CD4-positive, alpha-beta memory T cell (primary cell): ENCODE measurements around the gene CD80. TPM values are rescaled to one million over a fixed set of nuclear protein-coding genes. Genes with fewer than 3 reads are reported as not detected.
A peak's percentile ranks its signal among the peaks of the same experiment; 100 is the strongest.
"Not testable (repeated sequence)": the region's sequence is repeated elsewhere in the genome, so short reads cannot be mapped to it uniquely, and the experiment has no call there.

Source experiments
- CTCF ChIA-PET: fragments of 350-600 bp; sonication (Branson Sonifier 250); formaldehyde crosslinking; loops from one replicate; lab custom pipeline; 2021; ENCODE audit warnings: inconsistent platforms; ENCODE audit not compliant: partially characterized antibody; lab: Charles Lee
- POLR2A ChIA-PET: fragments of 350-600 bp; sonication (Branson Sonifier 250); formaldehyde crosslinking; loops from one replicate; lab custom pipeline; 2021; ENCODE audit not compliant: partially characterized antibody; lab: Charles Lee
- DNase-seq, 5 donors: peaks; one replicate each; pipeline versions ENCODE4 v3.0.0 to v3.0.0-alpha.2; 2020 to 2022; ENCODE audit warnings: mixed read lengths in 1 of 5
- H3K27ac ChIP-seq: one replicate; pipeline ENCODE4 v1.7.0; 2013; ENCODE audit warnings: low read depth, low read length
- H3K27me3 ChIP-seq: 2 replicates; pipeline ENCODE4 v1.7.0; 2013; ENCODE audit warnings: mild to moderate bottlenecking, low read length, moderate library complexity; ENCODE audit not compliant: insufficient read depth
- H3K36me3 ChIP-seq: 2 replicates; pipeline ENCODE4 v1.7.0; 2013; ENCODE audit warnings: mild to moderate bottlenecking, low read length, moderate library complexity; ENCODE audit not compliant: insufficient read depth
- H3K4me1 ChIP-seq: 2 replicates; pipeline ENCODE4 v1.7.0; 2013; ENCODE audit warnings: mild to moderate bottlenecking, low read length, moderate library complexity; ENCODE audit not compliant: insufficient read depth
- H3K4me3 ChIP-seq, 2 donors: one replicate each; pipeline ENCODE4 v1.7.0; 2013; ENCODE audit warnings: low read length in 2 of 2, mild to moderate bottlenecking in 1 of 2
- H3K9me3 ChIP-seq, 2 donors: one replicate each; pipeline ENCODE4 v1.7.0; 2013; ENCODE audit warnings: low read length in 2 of 2, control low read depth in 1 of 2; ENCODE audit not compliant: control insufficient read depth in 1 of 2
- H3K27ac Mint-ChIP-seq, 7 donors: one replicate each; pipeline ENCODE4 v1.8.0; 2020 to 2021; ENCODE audit warnings: mixed read lengths in 7 of 7, mild to moderate bottlenecking in 6 of 7, inconsistent platforms in 3 of 7, moderate library complexity in 3 of 7
- H3K27me3 Mint-ChIP-seq, 2 donors: one replicate each; pipeline ENCODE4 v1.8.0; 2020 to 2021; ENCODE audit warnings: mixed read lengths in 2 of 2
- H3K36me3 Mint-ChIP-seq, 2 donors: one replicate each; pipeline ENCODE4 v1.8.0; 2020 to 2021; ENCODE audit warnings: mixed read lengths in 2 of 2, inconsistent platforms in 1 of 2, mild to moderate bottlenecking in 1 of 2
- H3K4me1 Mint-ChIP-seq, 4 donors: one replicate each; pipeline ENCODE4 v1.8.0; 2020 to 2021; ENCODE audit warnings: mixed read lengths in 4 of 4, mild to moderate bottlenecking in 1 of 4
- H3K4me3 Mint-ChIP-seq, 8 donors: one replicate each; pipeline ENCODE4 v1.8.0; 2020 to 2021; ENCODE audit warnings: mixed read lengths in 8 of 8, mild to moderate bottlenecking in 7 of 8, moderate library complexity in 6 of 8, inconsistent platforms in 3 of 8
- H3K9me3 Mint-ChIP-seq, 8 donors: one replicate each; pipeline ENCODE4 v1.8.0; 2020 to 2021; ENCODE audit warnings: mixed read lengths in 8 of 8, mild to moderate bottlenecking in 5 of 8, inconsistent platforms in 3 of 8, moderate library complexity in 1 of 8
- intact Hi-C: fragments of 100-400 bp; cut with micrococcal nuclease; formaldehyde crosslinking; loops from one replicate; pipeline ENCODE4 v1.15.1; 2023
- polyA plus RNA-seq, 2 donors: library from polyadenylated mRNA; unstranded; fragments of 300-500 nt; fragmentation: Illumina TruSeq; gene quantifications; one replicate each; pipeline ENCODE4 v1.2.3, GENCODE V29; 2021
- total RNA-seq, 2 experiments: library from RNA; stranded (reverse); gene quantifications; one replicate each; pipeline ENCODE4 v1.2.3, GENCODE V29; 2021

Gene CD80
- total and polyA plus RNA-seq, 4 experiments from 2014 or later: 0.42 to 1.6 (median 0.44) TPM; not detected in 1

GRCh38 chr3:119563334-119563733 lies 3.9 kb upstream of the CD80 start:
- DNase-seq, intact Hi-C loops, H3K9me3 ChIP-seq, H3K36me3 Mint-ChIP-seq, H3K27ac Mint-ChIP-seq, POLR2A ChIA-PET, H3K27me3 Mint-ChIP-seq, H3K4me3 Mint-ChIP-seq, H3K27ac ChIP-seq, H3K27me3 ChIP-seq, H3K36me3 ChIP-seq, H3K4me3 ChIP-seq, CTCF ChIA-PET, H3K9me3 Mint-ChIP-seq: not testable (repeated sequence)
- peaks cover 20% of the 10 kb centered on the region for H3K4me1 ChIP-seq
- peaks cover 9 to 19% (median 14%) of the 10 kb centered on the region in 4 donors for H3K4me1 Mint-ChIP-seq

- CTCF ChIA-PET: no interaction called here
- peak overlapping the region; percentile 58 for H3K27ac ChIP-seq
- DNase-seq: peak; percentile 54 to 84 (median 58)
- no peaks in the 10 kb centered on the region for H3K36me3 ChIP-seq
- H3K36me3 Mint-ChIP-seq: no peaks in the 10 kb centered on the region
- POLR2A ChIA-PET: no interaction called here
- peak overlapping the region; percentile 26 to 98 (median 93) for H3K27ac Mint-ChIP-seq
- H3K4me3 ChIP-seq: no peak overlapping the region
- no peaks in the 10 kb centered on the region for H3K9me3 ChIP-seq
- no peaks in the 10 kb centered on the region for H3K27me3 ChIP-seq
- peaks cover 22% of the 10 kb centered on the region for H3K4me1 ChIP-seq
- no peaks in the 10 kb centered on the region for H3K27me3 Mint-ChIP-seq
- H3K9me3 Mint-ChIP-seq: no peaks in the 10 kb centered on the region
- intact Hi-C loops: no loop called here
- peak overlapping the region in 4 of 8 donors; percentile 39 to 62 (median 45) for H3K4me3 Mint-ChIP-seq
- peaks cover 14 to 23% (median 18%) of the 10 kb centered on the region in 4 donors for H3K4me1 Mint-ChIP-seq
These were observed 3.0 kb upstream of the CD80 start for GRCh38 chr3:119562307-119562961.

DNA sequence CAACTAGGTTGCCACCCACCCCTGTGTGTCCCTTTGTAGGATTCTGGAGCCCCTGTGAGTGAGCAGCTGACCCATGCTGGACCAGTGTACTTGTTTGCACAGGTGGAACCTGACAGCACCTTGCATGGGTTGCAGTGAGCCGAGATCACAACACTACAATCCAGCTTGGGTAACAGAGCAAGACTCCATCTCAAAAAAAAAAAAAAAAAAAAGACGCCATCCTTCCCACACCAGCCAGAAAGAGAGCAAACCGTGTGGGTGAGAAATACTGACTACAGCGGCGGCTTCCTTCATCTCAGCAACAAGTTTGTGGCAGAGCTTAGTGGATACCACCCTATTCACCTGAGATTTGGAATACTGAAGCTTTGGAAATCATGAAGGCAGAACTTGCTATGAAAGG lies 746 bp upstream of the CD80 start:
- Histone ChIP-seq H3K4me1 (peaks cover 25% of the 10 kb centered on the region), H3K27ac (no peak overlapping the region), H3K36me3 (no peaks in the 10 kb centered on the region), H3K27me3 (no peaks in the 10 kb centered on the region), H3K4me3 (no peak overlapping the region), H3K9me3 (no peaks in the 10 kb centered on the region)
- CTCF ChIA-PET: interaction anchor here (0.7 to 1.5 kb wide), 4 partner anchors 14 to 1137 kb away, joined by 3 to 8 read pairs (median 4); no protein-coding TSS in a partner anchor
- intact Hi-C loops: no loop called here
- Mint-ChIP-seq H3K27me3 (no peaks in the 10 kb centered on the region), H3K36me3 (no peaks in the 10 kb centered on the region), H3K4me1 (peaks cover 16 to 29% (median 21%) of the 10 kb centered on the region in 4 donors), H3K9me3 (no peaks in the 10 kb centered on the region), H3K27ac (peak overlapping the region in 2 of 7 donors; percentile 22 to 46), H3K4me3 (peak overlapping the region in 1 of 8 donors; percentile 3)
- no peak for DNase-seq
- POLR2A ChIA-PET: no interaction called here

GRCh38 chr3:119558626-119559317 lies 642 bp downstream of the CD80 start:
- no peaks in the 10 kb centered on the region for H3K9me3 Mint-ChIP-seq
- no peak for DNase-seq
- peak overlapping the region in 3 of 7 donors; percentile 9 to 62 (median 44) for H3K27ac Mint-ChIP-seq
- H3K4me3 Mint-ChIP-seq: peak overlapping the region in 5 of 8 donors; percentile 33 to 61 (median 57)
- Histone ChIP-seq H3K4me3 (peak overlapping the region in 1 of 2 donors; percentile 31), H3K27ac (peak overlapping the region; percentile 16), H3K9me3 (no peaks in the 10 kb centered on the region), H3K4me1 (peaks cover 25% of the 10 kb centered on the region), H3K27me3 (no peaks in the 10 kb centered on the region), H3K36me3 (no peaks in the 10 kb centered on the region)
- intact Hi-C loops: loop anchor here (2.0 kb wide), 1 partner anchor 674 kb away; no protein-coding TSS in a partner anchor
- H3K36me3 Mint-ChIP-seq: no peaks in the 10 kb centered on the region
- peaks cover 16 to 29% (median 21%) of the 10 kb centered on the region in 4 donors for H3K4me1 Mint-ChIP-seq
- no peaks in the 10 kb centered on the region for H3K27me3 Mint-ChIP-seq
- ChIA-PET POLR2A (interaction anchor here (1.0 kb wide), 1 partner anchor 23 kb away, joined by 3 read pairs; no protein-coding TSS in a partner anchor), CTCF (interaction anchor here (0.7 to 1.5 kb wide), 4 partner anchors 16 to 193 kb away, joined by 3 to 8 read pairs (median 3); no protein-coding TSS in a partner anchor)

DNA sequence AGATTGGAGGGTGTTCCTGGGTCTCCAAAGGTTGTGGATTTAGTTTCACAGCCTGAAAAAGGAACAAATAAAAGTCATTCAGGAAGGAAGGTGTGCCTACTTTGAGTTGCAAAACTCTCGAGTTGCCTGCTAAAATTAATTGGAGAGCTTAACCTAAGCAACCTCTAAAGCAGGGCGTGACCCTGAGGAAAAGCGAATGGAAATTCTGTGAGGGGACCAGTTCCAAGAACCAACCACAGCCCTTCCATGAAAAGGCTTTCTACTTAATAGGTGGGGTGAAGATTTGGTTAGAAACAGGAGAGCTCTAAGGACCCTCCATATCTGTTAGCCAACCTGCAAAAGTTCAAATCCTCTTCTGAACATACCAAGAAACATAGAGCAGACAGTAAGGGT lies 1.5 kb downstream of the CD80 start:
- H3K27me3 ChIP-seq: no peaks in the 10 kb centered on the region
- H3K36me3 ChIP-seq: no peaks in the 10 kb centered on the region
- Mint-ChIP-seq H3K36me3 (no peaks in the 10 kb centered on the region), H3K4me3 (peak overlapping the region in 3 of 8 donors; percentile 5 to 61 (median 56)), H3K9me3 (no peaks in the 10 kb centered on the region), H3K27me3 (no peaks in the 10 kb centered on the region), H3K27ac (peak overlapping the region in 2 of 7 donors; percentile 25 to 64), H3K4me1 (peaks cover 15 to 28% (median 21%) of the 10 kb centered on the region in 4 donors)
- H3K4me1 ChIP-seq: peaks cover 25% of the 10 kb centered on the region
- H3K9me3 ChIP-seq: no peaks in the 10 kb centered on the region
- ChIA-PET POLR2A (no interaction called here), CTCF (no interaction called here)
- no peak overlapping the region for H3K27ac ChIP-seq
- intact Hi-C loops: loop anchor here (2.0 kb wide), 1 partner anchor 673 kb away; no protein-coding TSS in a partner anchor
- no peak for DNase-seq
- no peak overlapping the region for H3K4me3 ChIP-seq

- Mint-ChIP-seq H3K36me3 (no peaks in the 10 kb centered on the region), H3K4me3 (peak overlapping the region in 2 of 8 donors; percentile 38 to 61), H3K9me3 (no peaks in the 10 kb centered on the region), H3K27me3 (no peaks in the 10 kb centered on the region), H3K4me1 (peaks cover 10 to 22% (median 16%) of the 10 kb centered on the region in 4 donors), H3K27ac (peak overlapping the region in 2 of 7 donors; percentile 10 to 25)
- Histone ChIP-seq H3K9me3 (no peaks in the 10 kb centered on the region), H3K36me3 (no peaks in the 10 kb centered on the region), H3K4me3 (no peak overlapping the region), H3K4me1 (peaks cover 20% of the 10 kb centered on the region), H3K27ac (no peak overlapping the region), H3K27me3 (no peaks in the 10 kb centered on the region)
- CTCF ChIA-PET: no interaction called here
- intact Hi-C loops: no loop called here
- no peak for DNase-seq
- POLR2A ChIA-PET: no interaction called here
These were observed 2.1 kb downstream of the CD80 start for GRCh38 chr3:119557192-119557876.

DNA sequence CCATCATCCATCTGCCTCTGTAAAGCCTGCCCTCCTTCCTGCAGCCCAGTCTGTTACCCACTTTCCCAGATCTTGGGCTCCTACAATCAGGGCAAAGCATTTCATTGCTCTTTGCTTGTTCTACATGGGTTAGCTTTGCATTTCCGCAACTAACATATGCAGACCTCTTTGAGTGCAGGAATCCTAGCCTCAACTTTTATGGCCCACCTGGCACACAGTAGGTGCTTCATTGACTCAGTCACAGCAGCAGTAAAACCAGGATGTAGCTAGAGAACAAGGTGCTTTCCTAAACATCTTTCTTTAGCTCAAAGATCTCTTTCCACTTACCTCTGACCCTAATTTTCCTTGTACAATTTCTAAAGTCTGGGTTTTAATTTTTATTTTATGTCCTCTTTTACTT lies 3.5 kb downstream of the CD80 start:
- H3K27ac Mint-ChIP-seq: peak overlapping the region in 1 of 7 donors; percentile 39
- POLR2A ChIA-PET: no interaction called here
- H3K4me3 Mint-ChIP-seq: no peak overlapping the region
- Histone ChIP-seq H3K9me3 (no peaks in the 10 kb centered on the region), H3K4me1 (peaks cover 18% of the 10 kb centered on the region), H3K27me3 (no peaks in the 10 kb centered on the region), H3K27ac (no peak overlapping the region), H3K4me3 (no peak overlapping the region), H3K36me3 (no peaks in the 10 kb centered on the region)
- CTCF ChIA-PET: no interaction called here
- no peak for DNase-seq
- H3K4me1 Mint-ChIP-seq: peaks cover 7 to 20% (median 14%) of the 10 kb centered on the region in 4 donors
- H3K36me3 Mint-ChIP-seq: no peaks in the 10 kb centered on the region
- no peaks in the 10 kb centered on the region for H3K9me3 Mint-ChIP-seq
- H3K27me3 Mint-ChIP-seq: no peaks in the 10 kb centered on the region
- intact Hi-C loops: no loop called here
